SU-DHL-6 (cell line): ENCODE measurements around the gene NCEH1.

Experiments used
- H2AFZ ChIP-seq: fragments of 200-600 bp; sonication (generic); 2 replicates; pipeline ENCODE4 v1.6.1; 2014; ENCODE audit warnings: low read depth, mild to moderate bottlenecking, moderate library complexity, mixed read lengths, antibody characterized with exemption, low read length; ENCODE audit not compliant: severe bottlenecking
- H3F3A ChIP-seq: fragments of 200-600 bp; shearing (Covaris generic); 2 replicates; pipeline ENCODE4 v1.6.0; 2016; ENCODE audit warnings: antibody characterized with exemption, mild to moderate bottlenecking; ENCODE audit not compliant: insufficient read depth
- H3K27ac ChIP-seq: fragments of 200-600 bp; sonication (generic); 2 replicates; pipeline ENCODE4 v1.5.1; 2016; ENCODE audit warnings: low read depth, mild to moderate bottlenecking, low read length, moderate library complexity, mixed read lengths
- H3K27me3 ChIP-seq: fragments of 200-600 bp; sonication (generic), shearing (Covaris generic); 2 replicates; pipeline ENCODE4 v1.6.0; 2014; ENCODE audit warnings: mild to moderate bottlenecking, low read length
- H3K36me3 ChIP-seq: fragments of 200-600 bp; sonication (generic); 2 replicates; pipeline ENCODE4 v1.6.1; 2014; ENCODE audit warnings: mild to moderate bottlenecking, low read length, mixed read lengths
- H3K4me2 ChIP-seq: fragments of 300-600, 200-600 bp; shearing (Covaris generic), sonication (generic); 2 replicates; pipeline ENCODE4 v1.6.0; 2014; ENCODE audit warnings: low read length, low read depth, mild to moderate bottlenecking; ENCODE audit not compliant: poor library complexity, severe bottlenecking
- H3K4me3 ChIP-seq: fragments of 200-600 bp; sonication (generic); 2 replicates; pipeline ENCODE4 v1.5.1; 2014; ENCODE audit warnings: antibody characterized with exemption, low read length, mild to moderate bottlenecking, mixed read lengths; ENCODE audit not compliant: insufficient read depth, poor library complexity, severe bottlenecking
- H3K79me2 ChIP-seq: fragments of 200-600 bp; sonication (generic); 2 replicates; pipeline ENCODE4 v1.6.1; 2014; ENCODE audit warnings: mild to moderate bottlenecking, low read length, moderate library complexity; ENCODE audit not compliant: insufficient read depth
- H3K9ac ChIP-seq: fragments of 200-600 bp; sonication (generic); 2 replicates; pipeline ENCODE4 v1.7.0; 2014; ENCODE audit warnings: mild to moderate bottlenecking, low read length
- H3K9me2 ChIP-seq: fragments of 200-600 bp; sonication (generic); replicated peaks from 2 replicates; pipeline ENCODE4 v1.6.1; 2014; ENCODE audit warnings: low read length; ENCODE audit not compliant: insufficient read depth
- H3K9me3 ChIP-seq: fragments of 200-600 bp; sonication (generic); 2 replicates; pipeline ENCODE4 v1.6.1; 2014; ENCODE audit warnings: low read length, mixed read lengths; ENCODE audit not compliant: insufficient read depth
- H4K20me1 ChIP-seq: fragments of 200-600 bp; sonication (generic); 2 replicates; pipeline ENCODE4 v1.6.1; 2014; ENCODE audit warnings: low read depth, mild to moderate bottlenecking, antibody characterized with exemption, low read length, moderate library complexity, mixed read lengths
- EZH2phosphoT487 ChIP-seq: fragments of 200-600 bp; sonication (generic), shearing (Covaris generic); conservative IDR thresholded peaks from 2 replicates; pipeline ENCODE4 v1.6.1; 2018; ENCODE audit warnings: mild to moderate bottlenecking, antibody characterized with exemption, low read length, moderate library complexity, mixed read lengths
- TF ChIP-seq, protein P1 (sequence below): fragments of 200-600 bp; sonication (generic); IDR thresholded peaks from one replicate; pipeline ENCODE4 v1.5.1; 2017; ENCODE audit warnings: antibody characterized with exemption, mild to moderate bottlenecking, low read length, moderate library complexity; ENCODE audit not compliant: insufficient read depth, poor library complexity, severe bottlenecking

Gene NCEH1

DNA sequence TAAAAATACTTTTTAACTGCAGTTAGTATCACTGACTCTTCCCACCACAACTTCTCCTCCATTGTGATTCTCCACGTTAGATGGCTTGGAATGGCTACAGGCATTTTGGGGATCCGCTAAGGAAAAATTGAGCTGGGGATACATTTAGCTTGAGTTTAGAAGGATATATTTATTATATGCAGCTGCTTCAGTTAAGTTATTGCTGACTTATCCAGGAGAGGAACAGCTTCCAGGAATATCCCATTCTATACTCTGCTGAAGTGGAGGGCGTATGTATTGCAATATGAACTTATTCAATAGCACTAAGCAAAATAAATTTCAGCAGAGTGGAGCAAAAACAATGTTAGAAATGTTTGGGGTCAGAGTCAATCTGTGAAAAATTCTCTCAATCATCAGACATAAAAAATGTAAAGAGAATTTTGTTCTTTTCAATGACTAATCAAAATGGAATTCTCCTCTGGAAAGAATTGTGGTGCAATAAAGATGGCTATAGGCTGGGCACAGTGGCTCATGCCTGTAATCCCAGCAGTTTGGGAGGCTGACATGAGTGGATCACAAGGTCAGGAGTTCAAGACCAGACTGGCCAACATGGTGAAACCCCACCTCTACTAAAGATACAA, 84.7 kb downstream of the NCEH1 start:
- TF ChIP-seq EZH2phosphoT487: no peak
- TF ChIP-seq, protein P1, sequence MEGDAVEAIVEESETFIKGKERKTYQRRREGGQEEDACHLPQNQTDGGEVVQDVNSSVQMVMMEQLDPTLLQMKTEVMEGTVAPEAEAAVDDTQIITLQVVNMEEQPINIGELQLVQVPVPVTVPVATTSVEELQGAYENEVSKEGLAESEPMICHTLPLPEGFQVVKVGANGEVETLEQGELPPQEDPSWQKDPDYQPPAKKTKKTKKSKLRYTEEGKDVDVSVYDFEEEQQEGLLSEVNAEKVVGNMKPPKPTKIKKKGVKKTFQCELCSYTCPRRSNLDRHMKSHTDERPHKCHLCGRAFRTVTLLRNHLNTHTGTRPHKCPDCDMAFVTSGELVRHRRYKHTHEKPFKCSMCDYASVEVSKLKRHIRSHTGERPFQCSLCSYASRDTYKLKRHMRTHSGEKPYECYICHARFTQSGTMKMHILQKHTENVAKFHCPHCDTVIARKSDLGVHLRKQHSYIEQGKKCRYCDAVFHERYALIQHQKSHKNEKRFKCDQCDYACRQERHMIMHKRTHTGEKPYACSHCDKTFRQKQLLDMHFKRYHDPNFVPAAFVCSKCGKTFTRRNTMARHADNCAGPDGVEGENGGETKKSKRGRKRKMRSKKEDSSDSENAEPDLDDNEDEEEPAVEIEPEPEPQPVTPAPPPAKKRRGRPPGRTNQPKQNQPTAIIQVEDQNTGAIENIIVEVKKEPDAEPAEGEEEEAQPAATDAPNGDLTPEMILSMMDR: no peak
- no peaks in the 10 kb centered on the region for H3K27me3 ChIP-seq
- no peak overlapping the region for H3K27ac ChIP-seq
- H3K9ac ChIP-seq: no peak overlapping the region
- H3F3A ChIP-seq: no peaks in the 10 kb centered on the region
- no peak overlapping the region for H3K4me2 ChIP-seq
- no peaks in the 10 kb centered on the region for H4K20me1 ChIP-seq
- no peak overlapping the region for H3K4me3 ChIP-seq
- no peak overlapping the region for H2AFZ ChIP-seq
- no peaks in the 10 kb centered on the region for H3K36me3 ChIP-seq
- no peaks in the 10 kb centered on the region for H3K79me2 ChIP-seq
- H3K9me2 ChIP-seq: no peaks in the 10 kb centered on the region
- H3K9me3 ChIP-seq: no peaks in the 10 kb centered on the region

DNA sequence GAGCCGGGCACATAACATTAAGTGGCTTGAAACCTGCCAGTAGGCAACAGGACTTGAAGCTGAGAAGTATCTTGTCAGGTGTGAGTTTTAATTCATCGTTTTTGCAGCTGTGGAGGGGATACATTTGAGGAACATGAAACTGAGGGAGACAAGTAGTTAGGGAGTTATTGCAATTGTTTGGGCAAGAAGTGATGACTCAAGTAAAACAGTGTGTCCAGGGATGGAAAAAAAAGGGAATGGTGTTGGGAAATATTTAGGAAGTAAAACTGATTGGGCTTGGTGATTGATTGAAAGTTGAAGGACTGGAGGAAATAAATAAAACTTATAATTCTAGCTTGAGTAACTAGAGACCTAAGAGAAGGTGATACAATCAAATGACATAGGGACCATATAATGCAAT, 85.5 kb downstream of the NCEH1 start:
- H4K20me1 ChIP-seq: no peaks in the 10 kb centered on the region
- no peaks in the 10 kb centered on the region for H3K27me3 ChIP-seq
- no peaks in the 10 kb centered on the region for H3K36me3 ChIP-seq
- no peaks in the 10 kb centered on the region for H3K79me2 ChIP-seq
- H3K4me3 ChIP-seq: no peak overlapping the region
- H3K9me2 ChIP-seq: no peaks in the 10 kb centered on the region
- no peak overlapping the region for H3K27ac ChIP-seq
- no peak overlapping the region for H3K4me2 ChIP-seq
- H3K9ac ChIP-seq: no peak overlapping the region
- H3K9me3 ChIP-seq: no peaks in the 10 kb centered on the region
- no peaks in the 10 kb centered on the region for H3F3A ChIP-seq
- H2AFZ ChIP-seq: no peak overlapping the region
- TF ChIP-seq EZH2phosphoT487: no peak
- TF ChIP-seq, protein P1: no peak

GRCh38 chr3:172624999-172625398, 85.9 kb downstream of the NCEH1 start:
- H3K9me2 ChIP-seq: no peaks in the 10 kb centered on the region
- H4K20me1 ChIP-seq: no peaks in the 10 kb centered on the region
- no peak overlapping the region for H3K27ac ChIP-seq
- H3K36me3 ChIP-seq: no peaks in the 10 kb centered on the region
- H3K4me3 ChIP-seq: no peak overlapping the region
- H3K4me2 ChIP-seq: no peak overlapping the region
- H3K27me3 ChIP-seq: no peaks in the 10 kb centered on the region
- no peak overlapping the region for H2AFZ ChIP-seq
- no peaks in the 10 kb centered on the region for H3K9me3 ChIP-seq
- no peak overlapping the region for H3K9ac ChIP-seq
- no peak for TF ChIP-seq EZH2phosphoT487
- TF ChIP-seq, protein P1: no peak
- H3K79me2 ChIP-seq: no peaks in the 10 kb centered on the region
- no peaks in the 10 kb centered on the region for H3F3A ChIP-seq
